Coronary artery (tissue), 2 donors: ENCODE measurements around the gene SMG6.
"Not testable (repeated sequence)": the region's sequence is repeated elsewhere in the genome, so short reads cannot be mapped to it uniquely, and the experiment has no call there.

Experiments
- DNase-seq: peaks from one replicate; pipeline ENCODE4 v3.0.0-alpha.2; 2017; ENCODE audit warnings: low spot score
- H3K27ac ChIP-seq, 2 donors: fragments of 200-600 bp; sonication (generic); one replicate each; pipeline ENCODE4 v1.5.1; 2016 to 2019
- H3K4me3 ChIP-seq: fragments of 200-600 bp; sonication (generic); 2 replicates; pipeline ENCODE4 v1.5.1; 2016; ENCODE audit warnings: mild to moderate bottlenecking, moderate library complexity
- TF ChIP-seq, protein P1 (sequence below): fragments of 200-600 bp; sonication (generic); IDR thresholded peaks from one replicate; pipeline ENCODE4 v1.5.1; 2019; ENCODE audit warnings: antibody characterized with exemption

SMG6 gene

DNA sequence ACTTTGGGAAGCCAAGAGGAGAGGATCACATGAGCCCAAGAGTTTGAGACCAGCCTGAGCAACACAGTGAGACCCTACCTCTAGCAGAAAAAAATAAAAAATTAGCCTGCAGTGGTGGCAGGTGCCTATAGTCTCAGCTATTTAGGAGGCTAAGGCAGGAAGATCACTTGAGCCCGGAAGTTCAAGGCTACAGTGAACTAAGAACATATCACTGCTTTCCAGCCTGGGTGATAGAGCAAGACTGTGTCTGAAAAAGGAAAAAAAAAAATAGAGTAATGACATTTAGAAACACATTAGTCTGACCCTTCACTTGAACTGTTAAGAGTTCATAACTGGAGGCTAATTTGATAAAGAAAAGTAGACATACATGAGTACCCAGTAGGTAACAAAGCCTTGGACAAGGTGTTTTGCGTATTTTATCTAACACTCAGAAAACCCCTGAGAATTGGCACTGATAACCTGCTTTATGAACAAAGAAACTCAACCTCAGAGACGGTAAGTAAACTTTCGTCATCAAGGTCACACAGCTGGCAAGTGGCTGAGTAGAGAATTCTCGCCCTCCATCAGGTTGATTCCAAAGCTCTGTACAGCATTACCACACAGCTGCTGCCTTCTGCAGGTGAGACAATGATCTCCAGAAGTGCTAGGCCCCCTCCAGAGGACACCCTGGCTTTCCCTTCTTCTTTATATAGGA, 101.1 kb downstream of the SMG6 start:
- Histone ChIP-seq H3K4me3 (no peak overlapping the region), H3K27ac (no peak overlapping the region)
- DNase-seq = no peak
- TF ChIP-seq, protein P1, sequence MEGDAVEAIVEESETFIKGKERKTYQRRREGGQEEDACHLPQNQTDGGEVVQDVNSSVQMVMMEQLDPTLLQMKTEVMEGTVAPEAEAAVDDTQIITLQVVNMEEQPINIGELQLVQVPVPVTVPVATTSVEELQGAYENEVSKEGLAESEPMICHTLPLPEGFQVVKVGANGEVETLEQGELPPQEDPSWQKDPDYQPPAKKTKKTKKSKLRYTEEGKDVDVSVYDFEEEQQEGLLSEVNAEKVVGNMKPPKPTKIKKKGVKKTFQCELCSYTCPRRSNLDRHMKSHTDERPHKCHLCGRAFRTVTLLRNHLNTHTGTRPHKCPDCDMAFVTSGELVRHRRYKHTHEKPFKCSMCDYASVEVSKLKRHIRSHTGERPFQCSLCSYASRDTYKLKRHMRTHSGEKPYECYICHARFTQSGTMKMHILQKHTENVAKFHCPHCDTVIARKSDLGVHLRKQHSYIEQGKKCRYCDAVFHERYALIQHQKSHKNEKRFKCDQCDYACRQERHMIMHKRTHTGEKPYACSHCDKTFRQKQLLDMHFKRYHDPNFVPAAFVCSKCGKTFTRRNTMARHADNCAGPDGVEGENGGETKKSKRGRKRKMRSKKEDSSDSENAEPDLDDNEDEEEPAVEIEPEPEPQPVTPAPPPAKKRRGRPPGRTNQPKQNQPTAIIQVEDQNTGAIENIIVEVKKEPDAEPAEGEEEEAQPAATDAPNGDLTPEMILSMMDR = no peak

DNA sequence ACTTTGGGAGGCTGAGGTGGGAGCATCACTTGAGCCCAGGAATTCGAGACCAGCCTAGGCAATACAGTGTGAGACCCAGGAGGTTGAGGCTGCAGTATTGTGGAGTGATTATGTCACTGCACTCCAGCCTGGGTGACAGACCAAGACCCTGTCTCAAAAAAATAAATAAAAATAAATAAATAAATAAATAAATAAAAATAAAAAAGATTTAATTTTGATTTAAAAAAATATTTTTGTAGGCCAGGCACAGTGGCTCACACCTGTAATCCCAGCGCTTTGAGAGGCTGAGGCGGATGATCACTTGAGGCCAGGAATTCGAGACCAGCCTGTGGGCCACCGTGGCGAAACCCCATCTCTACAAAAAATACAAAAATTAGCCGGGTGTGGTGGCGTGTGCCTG, 104.2 kb downstream of the SMG6 start:
- DNase-seq, H3K4me3 ChIP-seq, H3K27ac ChIP-seq: not testable (repeated sequence)

DNA sequence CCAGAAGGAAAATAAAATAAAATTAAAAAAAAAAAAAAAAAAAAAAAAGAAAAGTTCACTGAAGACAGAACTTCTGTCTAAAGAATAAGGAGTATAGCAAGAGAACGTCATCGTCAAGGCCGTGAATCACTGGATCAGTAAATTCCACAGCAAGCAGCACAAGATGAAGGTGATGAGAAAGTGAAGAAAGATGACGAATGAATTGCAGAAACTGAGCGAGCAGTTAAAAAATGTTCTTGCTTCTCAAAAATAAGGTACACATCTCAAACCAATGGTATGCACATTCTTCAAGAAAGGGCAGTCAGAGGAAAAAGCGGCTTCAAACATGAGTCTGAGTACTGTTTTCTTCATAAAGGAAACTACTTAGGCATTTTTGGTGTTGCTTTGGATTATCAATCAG, 104.7 kb downstream of the SMG6 start:
- Histone ChIP-seq H3K4me3 (no peak overlapping the region), H3K27ac (no peak overlapping the region)
- TF ChIP-seq, protein P1 = no peak
- DNase-seq = no peak

DNA sequence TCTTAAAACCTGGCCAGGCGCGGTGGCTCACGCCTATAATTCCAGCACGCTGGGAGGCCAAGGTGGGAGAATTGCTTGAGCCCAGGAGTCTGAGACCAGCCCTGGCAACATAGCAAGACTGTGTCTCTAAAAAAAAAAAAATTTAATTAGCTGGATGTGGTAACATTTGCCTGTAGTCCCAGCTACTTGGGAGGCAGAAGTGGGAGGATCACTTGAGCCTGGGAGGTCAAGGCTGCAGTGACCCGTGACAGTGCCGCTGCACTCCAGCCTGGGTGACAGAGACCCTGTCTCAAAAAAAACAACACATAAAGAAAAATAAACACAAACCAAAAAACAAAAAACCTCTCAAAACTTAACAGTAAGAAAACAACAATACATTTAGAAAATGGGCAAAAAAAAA, 106.3 kb downstream of the SMG6 start:
- TF ChIP-seq, protein P1 = no peak
- DNase-seq = no peak
- H3K27ac ChIP-seq = no peak overlapping the region
- H3K4me3 ChIP-seq = no peak overlapping the region

DNA sequence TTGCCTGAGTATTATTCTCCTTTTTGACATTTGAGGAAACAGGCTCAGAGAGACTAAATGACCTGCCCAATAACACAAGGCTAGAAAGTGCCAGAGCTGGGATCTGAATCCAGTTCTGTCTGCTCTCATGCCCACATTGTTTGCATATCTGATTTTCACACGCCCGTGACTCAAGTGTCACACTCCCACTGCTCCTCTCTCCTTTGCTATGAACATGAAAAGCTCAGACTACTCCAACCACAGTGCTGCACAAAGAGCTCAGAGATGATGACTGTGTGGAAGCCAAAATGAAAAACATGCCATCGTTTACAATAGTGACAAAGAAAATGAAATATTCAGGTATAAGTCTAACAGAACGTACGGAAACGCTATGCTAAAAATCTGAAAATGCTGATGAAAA, 107.9 kb downstream of the SMG6 start:
- TF ChIP-seq, protein P1 = no peak
- no peak for DNase-seq

DNA sequence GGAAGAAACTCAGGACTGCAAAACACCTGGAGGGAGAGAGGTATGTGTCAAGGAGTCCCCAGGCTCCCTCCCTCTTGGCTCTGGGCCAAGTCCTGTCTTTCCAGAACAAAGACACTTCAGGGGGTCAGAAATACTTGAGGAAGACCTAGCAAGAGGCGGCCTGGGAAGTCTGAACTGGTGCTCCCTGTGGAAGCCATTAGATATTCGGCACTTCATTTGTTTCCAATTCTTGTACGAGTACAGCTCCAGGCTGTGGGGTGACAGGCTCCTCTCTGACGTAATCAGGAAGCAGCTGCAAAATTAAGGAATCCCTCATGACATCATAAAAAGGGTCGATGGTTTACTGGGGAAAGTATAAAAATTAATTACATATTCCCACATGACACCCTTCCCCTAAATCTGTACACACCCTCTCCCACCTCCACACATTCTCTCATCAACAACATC, 108.7 kb downstream of the SMG6 start:
- Histone ChIP-seq H3K27ac (no peak overlapping the region), H3K4me3 (no peak overlapping the region)
- no peak for DNase-seq
- TF ChIP-seq, protein P1 = no peak

More for the DNA sequence above, 107.9 kb downstream of the SMG6 start:
- H3K27ac ChIP-seq = no peak overlapping the region
- H3K4me3 ChIP-seq = no peak overlapping the region

DNA sequence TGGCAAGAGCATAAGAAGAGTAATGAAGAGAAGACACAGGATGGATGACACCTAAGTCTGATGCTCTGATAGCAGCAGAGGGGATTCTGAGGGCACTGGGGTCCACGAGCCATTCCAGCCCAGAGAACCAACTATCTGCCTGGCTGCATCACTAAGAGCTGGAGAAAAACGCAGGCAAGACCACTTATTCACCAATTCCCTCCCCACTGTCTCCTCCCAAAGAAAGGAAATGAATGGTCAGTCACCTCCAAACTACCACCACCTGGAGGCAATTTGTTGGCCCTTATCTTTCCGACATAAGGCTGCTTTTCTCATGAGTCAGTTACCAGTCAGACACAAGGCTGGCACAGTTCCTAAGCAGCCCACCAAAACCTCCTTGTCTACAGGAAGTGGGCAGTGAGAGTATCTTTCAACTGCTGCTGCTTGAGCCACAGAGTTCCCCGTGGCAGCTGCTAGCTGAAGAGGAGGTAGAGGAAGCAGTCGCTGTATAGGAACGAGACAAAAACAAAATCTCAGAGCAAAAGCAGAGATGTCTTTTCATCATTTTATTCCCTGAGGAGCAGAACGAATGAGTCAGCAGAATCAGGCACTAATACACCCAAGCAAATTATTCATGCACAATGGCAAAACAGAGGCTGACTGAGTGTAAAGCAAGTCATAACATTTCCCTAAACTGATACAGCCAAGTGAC, 111.1 kb downstream of the SMG6 start:
- DNase-seq = no peak
- Histone ChIP-seq H3K27ac (peak overlapping the region in 1 of 2 donors; percentile 76), H3K4me3 (no peak overlapping the region)
- TF ChIP-seq, protein P1 = no peak
